K562 (cell line): ENCODE results near the gene SCARF2. TPM values are rescaled to one million over a fixed set of nuclear protein-coding genes. Genes with fewer than 3 reads are reported as not detected.

Experiments used
- ATAC-seq: fragments of 200-7000 bp; cut with Tn5 transposase; 3 replicates; pipeline ENCODE4 v1.9.1; 2020; ENCODE audit warnings: moderate library complexity
- BruUV-seq: library from RNA; stranded (reverse); fragments of 400-500 nt; replicated peaks from 2 replicates; lab custom pipeline; 2021; lab: Mats Ljungman, UMichigan
- CTCF ChIA-PET: fragments of 300-600 bp; formaldehyde crosslinking; extraction: SDS; loops from one replicate; lab custom pipeline; 2021; ENCODE audit warnings: low intra/inter-chr PET ratio; lab: Yijun Ruan, JAX
- POLR2A ChIA-PET: fragments of 300-600, 350-650 bp; sonication (Branson Sonifier 250); formaldehyde crosslinking; extraction: SDS; loops from one replicate; lab custom pipeline; 2021; ENCODE audit warnings: antibody characterized with exemption, inconsistent platforms; lab: Yijun Ruan, JAX
- DNase-seq, 4 experiments: peaks; one replicate each; pipeline versions ENCODE4 v3.0.0 to v3.0.0-alpha.2; 2011 to 2018; ENCODE audit warnings: low spot score in 3 of 4, mixed read lengths in 3 of 4; ENCODE audit errors: extremely low read depth in 1 of 4
- FAIRE-seq: peaks from 2 replicates; lab custom pipeline; 2011; peaks lifted over from hg19 to GRCh38; lab: Jason Lieb, UNC
- H2AFZ ChIP-seq: 2 replicates; pipeline ENCODE4 v1.6.0; 2011; ENCODE audit warnings: low read depth, low read length, control low read depth, inconsistent platforms
- H3K27ac ChIP-seq: fragments of 200-600 bp; 3 replicates; pipeline ENCODE4 v1.8.0; 2011; ENCODE audit warnings: low read depth, mild to moderate bottlenecking, control low read depth, inconsistent platforms, low read length, moderate library complexity, mixed read lengths; ENCODE audit errors: extremely low read depth
- H3K27me3 ChIP-seq, 2 experiments: fragments of 300-600 bp in 1 of 2; 2 replicates in 1 of 2; 3 replicates in 1 of 2; pipeline versions ENCODE4 v1.6.0 to v1.8.0; 2011; ENCODE audit warnings: inconsistent platforms in 2 of 2, low read length in 2 of 2, mild to moderate bottlenecking in 1 of 2, mixed read lengths in 1 of 2, moderate library complexity in 1 of 2; ENCODE audit not compliant: control insufficient read depth in 2 of 2, insufficient read depth in 2 of 2
- H3K36me3 ChIP-seq: fragments of 300-600 bp; 3 replicates; pipeline ENCODE4 v1.8.0; 2011; ENCODE audit warnings: mild to moderate bottlenecking, low read length, inconsistent platforms; ENCODE audit not compliant: control insufficient read depth, insufficient read depth
- H3K4me1 ChIP-seq, 2 experiments: fragments of 200-600 bp in 1 of 2; replicated peaks in 1 of 2; 2 replicates in 1 of 2; 3 replicates in 1 of 2; pipeline versions ENCODE4 v1.5.1 to v1.8.0; 2011; ENCODE audit warnings: inconsistent platforms in 2 of 2, low read length in 2 of 2, mild to moderate bottlenecking in 1 of 2, mixed read lengths in 1 of 2, moderate library complexity in 1 of 2; ENCODE audit not compliant: control insufficient read depth in 2 of 2, insufficient read depth in 2 of 2
- H3K4me2 ChIP-seq: 2 replicates; pipeline ENCODE4 v1.6.1; 2011; ENCODE audit warnings: low read length, control low read depth, inconsistent platforms, mixed read lengths; ENCODE audit not compliant: insufficient read depth
- H3K4me3 ChIP-seq: fragments of 200-600 bp; sonication (generic), shearing (Covaris generic); 2 replicates; pipeline ENCODE4 v1.5.1; 2016; ENCODE audit warnings: control low read depth, inconsistent platforms
- H3K79me2 ChIP-seq: fragments of 200-600 bp; 3 replicates; pipeline ENCODE4 v1.8.0; 2011; ENCODE audit warnings: low read length, inconsistent platforms; ENCODE audit not compliant: control insufficient read depth, insufficient read depth
- H3K9ac ChIP-seq, 2 experiments: 2 replicates each; pipeline versions ENCODE4 v1.6.0 to v1.6.1; 2011; ENCODE audit warnings: low read depth in 2 of 2, low read length in 2 of 2, control low read depth in 1 of 2, inconsistent platforms in 1 of 2, mild to moderate bottlenecking in 1 of 2, mixed read lengths in 1 of 2; ENCODE audit not compliant: insufficient read depth in 1 of 2
- H3K9me1 ChIP-seq: one replicate; pipeline ENCODE4 v1.6.0; 2011; ENCODE audit warnings: inconsistent platforms, mild to moderate bottlenecking, low read length, moderate library complexity; ENCODE audit not compliant: control insufficient read depth, insufficient read depth
- H3K9me3 ChIP-seq: replicated peaks from 2 replicates; pipeline ENCODE4 v1.5.1; 2011; ENCODE audit warnings: low read depth, low read length, inconsistent platforms; ENCODE audit not compliant: control insufficient read depth, insufficient read depth
- H4K20me1 ChIP-seq: replicated peaks from 2 replicates; pipeline ENCODE4 v1.6.1; 2011; ENCODE audit warnings: low read length, inconsistent platforms, mixed read lengths; ENCODE audit not compliant: control insufficient read depth, insufficient read depth
- BRCA1 ChIP-seq, 2 experiments: fragments of 450-650 bp in 1 of 2; sonication (generic) in 1 of 2; formaldehyde crosslinking in 1 of 2; IDR thresholded peaks; 2 replicates each; pipeline versions ENCODE4 v1.5.0 to v1.6.1; 2017 to 2020; ENCODE audit warnings: mild to moderate bottlenecking in 1 of 2, missing genetic modification reagents in 1 of 2
- CCNT2 ChIP-seq: IDR thresholded peaks from 2 replicates; pipeline ENCODE4 v1.6.1; 2011; ENCODE audit warnings: borderline replicate concordance, low read depth, mild to moderate bottlenecking, moderate library complexity, mixed read lengths, low read length; ENCODE audit not compliant: insufficient read length; ENCODE audit errors: extremely low read depth
- CREB5 ChIP-seq: fragments of 250-450 bp; sonication (Bioruptor Pico); IDR thresholded peaks from 2 replicates; pipeline ENCODE4 v1.5.0; 2020; ENCODE audit warnings: mild to moderate bottlenecking
- FOXK1 ChIP-seq: sonication (generic); formaldehyde crosslinking; IDR thresholded peaks from 2 replicates; pipeline ENCODE4 v1.8.0; 2022; ENCODE audit warnings: missing genetic modification reagents, mild to moderate bottlenecking, borderline replicate concordance
- HNRNPLL ChIP-seq: fragments of 200-400 bp; formaldehyde crosslinking; IDR thresholded peaks from 2 replicates; pipeline ENCODE4 v1.6.1; 2017; ENCODE audit warnings: low read length, low read depth, mild to moderate bottlenecking; ENCODE audit not compliant: poor library complexity, severe bottlenecking
- MYBL2 ChIP-seq, 2 experiments: fragments of 450-650 bp in 1 of 2; sonication (generic) in 1 of 2; formaldehyde crosslinking in 1 of 2; IDR thresholded peaks; 2 replicates each; pipeline versions ENCODE4 v1.6.1 to v1.8.1; 2017 to 2022; ENCODE audit warnings: borderline replicate concordance in 1 of 2, inconsistent platforms in 1 of 2, low read depth in 1 of 2, mild to moderate bottlenecking in 1 of 2, missing genetic modification reagents in 1 of 2, moderate library complexity in 1 of 2
- PBX2 ChIP-seq, 2 experiments: IDR thresholded peaks in 1 of 2; conservative IDR thresholded peaks in 1 of 2; 2 replicates each; pipeline ENCODE4 v1.6.1; 2016; ENCODE audit warnings: low read depth in 2 of 2, mild to moderate bottlenecking in 1 of 2, missing compliant biosample characterization in 1 of 2, missing genetic modification characterization in 1 of 2, moderate library complexity in 1 of 2
- PHB ChIP-seq: fragments of 250-450 bp; sonication (Bioruptor Pico); IDR thresholded peaks from 2 replicates; pipeline ENCODE4 v1.5.0; 2021
- POLR2B ChIP-seq: fragments of 450-650 bp; IDR thresholded peaks from 2 replicates; pipeline ENCODE4 v1.6.1; 2018; ENCODE audit warnings: low read depth; ENCODE audit not compliant: partially characterized antibody
- SNRNP70 ChIP-seq: fragments of 200-400 bp; formaldehyde crosslinking; optimal IDR thresholded peaks from 2 replicates; pipeline ENCODE3; 2017; ENCODE audit warnings: low read depth, low read length
- WGBS: fragments of 100-300 bp; shearing (Covaris generic); methylation state at CpG from one replicate; pipeline ENCODE4 v1.1.6; 2016; ENCODE audit warnings: low coverage, mixed read lengths; ENCODE audit not compliant: insufficient coverage; ENCODE audit errors: missing lambda C conversion rate; 5-methylcytosine and 5-hydroxymethylcytosine counted together
- in situ Hi-C: fragments of 300-500 bp; cut with MboI; formaldehyde crosslinking; loops from 4 replicates; pipeline ENCODE4 v1.15.0; 2018; ENCODE audit warnings: inconsistent platforms, mixed read lengths
- intact Hi-C: fragments of 100-400 bp; cut with micrococcal nuclease; formaldehyde crosslinking; loops from 2 replicates; pipeline ENCODE4 v1.14.2; 2022
- polyA plus RNA-seq, 8 experiments: library from polyadenylated mRNA; depleted of rRNA in 4 of 8; stranded (reverse) in 5 of 8; unstranded in 3 of 8; fragments of >200 nt; fragmentation: Nextera tagmentation in 2 of 8; fragmentation: Illumina TruSeq in 1 of 8; extraction: Ambion mirVana in 2 of 8; extraction: Trizol in 1 of 8; gene quantifications; 2 replicates each; pipeline versions ENCODE4 v1.2.1 to v1.2.3, GENCODE V29; 2011 to 2014; ENCODE audit warnings: inconsistent platforms in 1 of 8, missing spikeins in 1 of 8
- total RNA-seq, 7 experiments: library from RNA; depleted of rRNA in 6 of 7; stranded (reverse); fragments of >200 nt in 6 of 7; fragmentation: Illumina TruSeq in 2 of 7; extraction: Trizol in 2 of 7; gene quantifications; 2 replicates each; pipeline versions ENCODE4 v1.2.1 to v1.2.3, GENCODE V29; 2011 to 2021; ENCODE audit warnings: low replicate concordance in 1 of 7

The SCARF2 gene
- total and polyA plus RNA-seq, 9 of the 15 experiments (the other 6 are each of a cell fraction or from before 2014, with no cell fraction given): 0.06 to 0.32 (median 0.21) TPM; not detected in 5

GRCh38 chr22:20459152-20459542 is 21.5 kb upstream of the SCARF2 start (continued):
- TF ChIP-seq FOXK1 (CRISPR knock-in tag): no peak
- TF ChIP-seq, all 486 proteins: peak for 5

GRCh38 chr22:20458530-20459151 is 21.0 kb upstream of the SCARF2 start:
- peaks cover 0 to under 1% of the 10 kb centered on the region in 2 experiments; a peak in 2 of 5 replicates for H3K27me3 ChIP-seq
- no peaks in the 10 kb centered on the region for H3K36me3 ChIP-seq
- intact Hi-C loops (loop anchor here (5.0 kb wide), 1 partner anchor 161 kb away; no protein-coding TSS in a partner anchor), in situ Hi-C loops (loop anchor here (5.0 kb wide), 2 partner anchors 36 to 301 kb away; no protein-coding TSS in a partner anchor)
- H3K9me3 ChIP-seq: no peaks in the 10 kb centered on the region
- POLR2A ChIA-PET: interaction anchor here (0.6 to 1.7 kb wide), 6 partner anchors 9 to 89 kb away, joined by 3 to 10 read pairs (median 4); no protein-coding TSS in a partner anchor
- no peaks in the 10 kb centered on the region for H3K9me1 ChIP-seq
- H3K4me1 ChIP-seq: no peaks in the 10 kb centered on the region; a peak in 2 of 5 replicates
- WGBS: 25% methylated on average over 8 of the region's 8 CpGs
- no peaks in the 10 kb centered on the region for H3K79me2 ChIP-seq
- DNase-seq (no peak), ATAC-seq (no peak), FAIRE-seq (no peak)
- BruUV-seq: no TSS peak
- peak overlapping the region in 1 of 2 experiments; percentile 7; a peak in 1 of 4 replicates for H3K9ac ChIP-seq
- peaks cover 16% of the 10 kb centered on the region for H4K20me1 ChIP-seq
- no peak overlapping the region for H3K4me2 ChIP-seq
- no peak overlapping the region for H2AFZ ChIP-seq
- CTCF ChIA-PET: no interaction called here
- H3K27ac ChIP-seq: no peak overlapping the region
- no peak overlapping the region for H3K4me3 ChIP-seq
- TF ChIP-seq MYBL2 (IDR thresholded peaks at IDR 0.05; ENCODE audit: low read depth): no peak
- TF ChIP-seq MYBL2 (CRISPR knock-in tag; IDR thresholded peaks at IDR 0.05; ENCODE audit: borderline replicate concordance): 0 out of 2 replicates have a peak, but pooled peaks have one; percentile 76
- peak; percentile 30 for TF ChIP-seq POLR2B
- TF ChIP-seq PBX2 (CRISPR knock-in tag; IDR thresholded peaks at IDR 0.05; ENCODE audit: low read depth): 0 out of 2 replicates have a peak, but pooled peaks have one; percentile 3
- no peak for TF ChIP-seq PBX2 (tag; conservative IDR thresholded peaks at IDR 0.05; ENCODE audit: low read depth)
- no peak for TF ChIP-seq CREB5 (CRISPR knock-in tag)
- no peak for TF ChIP-seq BRCA1 (IDR thresholded peaks at IDR 0.05)
- TF ChIP-seq BRCA1 (CRISPR knock-in tag; IDR thresholded peaks at IDR 0.05): peak; percentile 14; the same call in 1 of the 2 replicates
- no peak for TF ChIP-seq CCNT2
- peak; percentile 30 for TF ChIP-seq SNRNP70
- 0 out of 2 replicates have a peak, but pooled peaks have one; percentile 52 for TF ChIP-seq PHB (CRISPR knock-in tag)
- peak; percentile 44 for TF ChIP-seq HNRNPLL
